ENCODE data around the gene LRRC47. TPM values are rescaled to one million over a fixed set of nuclear protein-coding genes. Genes with fewer than 3 reads are reported as not detected.
"Not testable (repeated sequence)": the region's sequence is repeated elsewhere in the genome, so short reads cannot be mapped to it uniquely, and the experiment has no call there.

LRRC47 gene
- total RNA-seq, 6 experiments from 2014 or later: 39.1 to 51.0 (median 45.2) TPM

DNA sequence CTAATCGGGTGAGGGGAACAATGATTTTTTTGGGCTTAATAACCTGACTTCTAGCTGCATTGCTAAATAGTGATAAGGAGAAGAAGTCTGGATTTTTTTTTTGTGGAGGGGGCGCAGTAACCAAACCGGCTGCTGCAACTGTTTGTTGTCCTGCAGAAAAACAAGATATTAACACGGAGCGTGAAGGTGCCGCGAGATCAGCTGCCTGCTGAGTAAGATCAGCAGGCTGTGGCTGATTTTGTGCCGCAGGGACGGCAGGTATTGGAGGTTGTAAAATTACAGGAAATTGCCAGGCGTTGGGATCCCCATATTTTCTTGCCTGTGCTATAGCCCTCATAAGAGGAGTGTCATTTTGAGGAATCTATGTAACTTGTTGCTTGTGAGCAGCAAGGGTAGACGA lies 8.7 kb upstream of the LRRC47 start:
- Mint-ChIP-seq H3K4me1 (ENCODE audit: low read depth) (peaks cover 16% of the 10 kb centered on the region), H3K36me3 (ENCODE audit: low read depth) (no peaks in the 10 kb centered on the region), H3K27ac (no peak overlapping the region)

DNA sequence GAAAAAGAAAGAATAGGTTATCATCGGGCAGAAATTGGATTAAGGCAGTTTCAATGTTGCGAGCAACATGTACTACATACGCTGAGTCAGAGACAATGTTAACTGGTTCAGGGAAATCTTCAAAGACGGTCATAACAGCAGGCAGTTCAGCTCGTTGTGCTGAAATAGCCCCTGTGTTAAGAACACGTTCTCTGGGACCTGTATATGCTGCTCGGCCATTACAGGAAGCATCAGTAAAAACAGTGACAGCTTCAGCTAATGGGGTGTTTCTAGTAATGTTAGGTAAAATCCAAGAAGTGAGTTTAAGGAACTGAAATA lies 8.3 kb upstream of the LRRC47 start:
- not testable (repeated sequence) for H3K36me3 Mint-ChIP-seq (ENCODE audit: low read depth); DNase-seq; H3K27ac Mint-ChIP-seq
- Mint-ChIP-seq H3K9me3 (peaks cover 19% of the 10 kb centered on the region), H3K27me3 (ENCODE audit: insufficient read depth) (peaks cover 15% of the 10 kb centered on the region), H3K4me1 (ENCODE audit: low read depth) (peaks cover 13% of the 10 kb centered on the region), H3K4me3 (peak overlapping the region; percentile 29; the same call in 1 of the 2 replicates)

More for the DNA sequence above, 8.7 kb upstream of the LRRC47 start:
- no peak overlapping the region for H3K4me3 Mint-ChIP-seq
- peaks cover 12% of the 10 kb centered on the region; the same call in 1 of the 2 replicates for H3K27me3 Mint-ChIP-seq (ENCODE audit: insufficient read depth)
- TF ChIP-seq, protein P1, sequence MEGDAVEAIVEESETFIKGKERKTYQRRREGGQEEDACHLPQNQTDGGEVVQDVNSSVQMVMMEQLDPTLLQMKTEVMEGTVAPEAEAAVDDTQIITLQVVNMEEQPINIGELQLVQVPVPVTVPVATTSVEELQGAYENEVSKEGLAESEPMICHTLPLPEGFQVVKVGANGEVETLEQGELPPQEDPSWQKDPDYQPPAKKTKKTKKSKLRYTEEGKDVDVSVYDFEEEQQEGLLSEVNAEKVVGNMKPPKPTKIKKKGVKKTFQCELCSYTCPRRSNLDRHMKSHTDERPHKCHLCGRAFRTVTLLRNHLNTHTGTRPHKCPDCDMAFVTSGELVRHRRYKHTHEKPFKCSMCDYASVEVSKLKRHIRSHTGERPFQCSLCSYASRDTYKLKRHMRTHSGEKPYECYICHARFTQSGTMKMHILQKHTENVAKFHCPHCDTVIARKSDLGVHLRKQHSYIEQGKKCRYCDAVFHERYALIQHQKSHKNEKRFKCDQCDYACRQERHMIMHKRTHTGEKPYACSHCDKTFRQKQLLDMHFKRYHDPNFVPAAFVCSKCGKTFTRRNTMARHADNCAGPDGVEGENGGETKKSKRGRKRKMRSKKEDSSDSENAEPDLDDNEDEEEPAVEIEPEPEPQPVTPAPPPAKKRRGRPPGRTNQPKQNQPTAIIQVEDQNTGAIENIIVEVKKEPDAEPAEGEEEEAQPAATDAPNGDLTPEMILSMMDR (IDR thresholded peaks at IDR 0.05): no peak
- peaks cover 19% of the 10 kb centered on the region for H3K9me3 Mint-ChIP-seq
- no peak for DNase-seq

DNA sequence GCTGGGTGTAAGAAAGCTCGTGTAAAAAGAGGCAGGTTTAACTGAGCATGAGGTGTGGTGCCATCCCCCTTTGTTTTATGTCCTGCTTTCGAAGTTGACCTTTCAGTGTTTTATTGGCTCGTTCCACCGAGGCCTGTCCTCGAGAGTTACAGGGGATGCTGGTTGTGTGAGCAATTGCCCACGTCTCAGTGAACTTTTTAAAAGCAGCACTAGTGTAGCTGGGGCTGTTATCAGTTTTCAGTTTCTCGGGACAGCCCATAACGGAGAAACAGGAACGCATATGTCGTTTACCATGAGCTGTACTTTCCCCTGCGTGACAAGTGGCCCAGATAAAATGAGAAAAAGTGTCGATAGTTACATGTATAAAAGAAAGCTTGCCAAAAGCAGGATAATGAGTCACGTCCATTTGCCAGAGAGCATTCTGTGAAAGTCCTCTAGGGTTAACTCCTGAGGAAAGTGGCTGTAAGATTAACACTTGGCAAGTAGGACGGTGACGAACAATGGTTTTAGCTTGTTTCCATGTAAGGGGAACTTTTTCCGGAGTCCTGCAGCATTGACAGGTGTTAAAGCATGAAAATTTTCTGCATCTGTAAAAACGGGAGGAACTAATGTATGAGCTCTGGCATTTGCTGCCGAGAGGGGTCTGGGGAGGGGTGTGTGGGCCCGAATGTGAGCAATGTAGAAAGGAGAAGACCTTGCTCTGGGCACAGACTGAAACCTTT lies 7.8 kb upstream of the LRRC47 start:
- no peak for DNase-seq
- Mint-ChIP-seq H3K27ac (no peak overlapping the region), H3K4me1 (ENCODE audit: low read depth) (peaks cover 13% of the 10 kb centered on the region), H3K27me3 (ENCODE audit: insufficient read depth) (peaks cover 15% of the 10 kb centered on the region), H3K9me3 (peaks cover 19% of the 10 kb centered on the region), H3K4me3 (peak overlapping the region; percentile 29; the same call in 1 of the 2 replicates), H3K36me3 (ENCODE audit: low read depth) (no peaks in the 10 kb centered on the region)
- TF ChIP-seq, protein P1 (IDR thresholded peaks at IDR 0.05): no peak

DNA sequence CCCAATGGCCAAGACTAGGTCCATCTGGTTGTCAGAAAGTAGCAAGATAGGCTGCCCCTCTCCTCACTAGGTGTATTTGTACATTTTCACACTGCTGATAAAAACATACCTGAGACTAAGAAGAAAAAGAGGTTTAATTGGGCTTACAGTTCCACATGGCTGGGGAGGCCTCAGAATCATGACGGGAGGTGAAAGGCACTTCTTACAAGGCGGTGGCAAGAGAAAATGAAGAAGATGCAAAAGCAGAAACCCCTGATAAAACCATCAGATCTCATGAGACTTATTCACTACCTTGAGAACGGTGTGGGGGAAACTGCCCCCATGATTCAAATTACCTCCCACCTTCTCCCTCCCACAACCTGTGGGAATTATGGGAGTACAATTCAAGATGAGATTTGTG lies 4.5 kb upstream of the LRRC47 start:
- H3K27ac Mint-ChIP-seq; H3K36me3 Mint-ChIP-seq (ENCODE audit: low read depth); H3K4me3 Mint-ChIP-seq; DNase-seq; H3K9me3 Mint-ChIP-seq: not testable (repeated sequence)
- peaks cover 23% of the 10 kb centered on the region for H3K4me1 Mint-ChIP-seq (ENCODE audit: low read depth)
- H3K27me3 Mint-ChIP-seq (ENCODE audit: insufficient read depth): peaks cover 17% of the 10 kb centered on the region

DNA sequence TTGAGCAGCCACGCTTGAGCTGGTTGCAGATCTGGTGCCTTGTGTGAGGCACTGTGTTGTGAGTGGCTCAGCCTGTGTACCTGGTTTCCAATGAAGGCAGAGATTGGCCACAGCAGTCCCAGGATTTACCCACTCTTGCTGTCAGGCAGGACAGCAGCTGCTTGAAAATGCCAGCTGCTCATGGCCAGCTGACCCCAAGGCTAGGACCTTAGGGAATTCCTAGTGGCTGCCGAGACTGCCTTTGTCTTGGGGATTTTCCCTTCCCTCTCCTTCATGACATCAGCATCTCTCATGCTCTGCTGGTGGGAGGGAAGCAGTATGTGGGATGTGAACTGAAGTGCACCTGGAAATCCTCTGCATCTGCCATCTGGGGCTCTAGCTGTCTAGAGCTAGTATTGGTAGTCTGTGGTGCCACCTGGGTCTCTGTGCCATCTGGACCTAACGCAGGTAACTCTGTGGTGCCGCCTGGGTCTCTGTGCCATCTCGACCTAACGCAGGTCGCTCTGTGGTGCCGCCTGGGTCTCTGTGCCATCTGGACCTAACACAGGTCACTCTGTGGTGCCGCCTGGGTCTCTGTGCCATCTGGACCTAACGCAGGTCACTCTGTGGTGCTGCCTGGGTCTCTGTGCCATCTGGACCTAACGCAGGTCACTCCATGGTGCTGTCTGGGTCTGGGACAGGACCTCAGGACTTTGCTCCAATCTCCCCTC lies 3.8 kb upstream of the LRRC47 start:
- H3K27me3 Mint-ChIP-seq (ENCODE audit: insufficient read depth): peaks cover 17% of the 10 kb centered on the region
- H3K27ac Mint-ChIP-seq: no peak overlapping the region
- TF ChIP-seq, protein P1 (IDR thresholded peaks at IDR 0.05): no peak
- peaks cover 5% of the 10 kb centered on the region for H3K36me3 Mint-ChIP-seq (ENCODE audit: low read depth)
- no peak for DNase-seq
- H3K4me3 Mint-ChIP-seq: no peak overlapping the region
- H3K4me1 Mint-ChIP-seq (ENCODE audit: low read depth): peaks cover 29% of the 10 kb centered on the region
- no peaks in the 10 kb centered on the region for H3K9me3 Mint-ChIP-seq

DNA sequence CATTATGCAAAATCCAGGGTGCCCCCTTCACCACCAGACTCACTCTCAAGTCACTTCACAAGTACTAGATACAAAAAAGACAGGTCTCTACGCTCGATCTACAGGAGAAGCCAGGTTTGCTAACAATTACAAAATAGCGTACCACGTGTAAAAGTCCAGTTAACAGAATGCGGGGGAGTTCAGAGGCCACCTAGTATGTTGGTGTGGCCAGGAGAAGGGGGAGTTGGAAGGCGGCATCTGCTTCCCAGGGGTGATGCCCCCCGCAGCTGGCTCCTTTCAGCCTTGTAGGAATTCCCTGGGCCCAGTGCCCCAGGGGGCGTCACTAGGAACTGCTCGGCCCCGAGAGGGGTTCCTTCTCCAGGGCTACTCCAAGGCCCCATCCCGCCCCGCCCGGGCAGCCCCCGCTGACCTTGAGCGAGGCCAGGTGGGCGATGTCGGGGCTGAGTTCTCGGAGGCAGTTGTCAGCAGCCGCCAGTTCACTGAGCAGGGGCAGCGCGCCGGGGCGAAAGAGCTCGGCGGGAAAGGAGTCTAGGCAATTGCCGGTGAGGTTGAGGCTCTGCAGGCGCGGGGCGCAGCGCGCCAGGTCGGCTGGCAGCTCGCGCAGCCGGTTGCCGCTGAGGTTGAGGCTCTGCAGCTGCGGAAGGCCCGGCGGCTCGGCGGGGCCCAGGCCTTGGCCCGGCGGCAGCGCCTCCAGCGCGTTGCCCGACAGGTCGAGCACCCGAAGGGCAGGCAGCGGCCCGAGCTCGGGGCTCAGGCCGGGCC lies 664 bp downstream of the LRRC47 start:
- peaks cover 7% of the 10 kb centered on the region for H3K27me3 Mint-ChIP-seq (ENCODE audit: insufficient read depth)
- H3K27ac Mint-ChIP-seq: peak overlapping the region; percentile 38; the same call in 1 of the 2 replicates
- H3K4me3 Mint-ChIP-seq: peak overlapping the region; percentile 90
- peaks cover 30% of the 10 kb centered on the region for H3K4me1 Mint-ChIP-seq (ENCODE audit: low read depth)
- TF ChIP-seq, protein P1 (IDR thresholded peaks at IDR 0.05): no peak
- H3K36me3 Mint-ChIP-seq (ENCODE audit: low read depth): peaks cover 8% of the 10 kb centered on the region
- DNase-seq: no peak
- H3K9me3 Mint-ChIP-seq: no peaks in the 10 kb centered on the region
